Tibial nerve (tissue), 4 donors: Measurements from ENCODE around the gene SH3BP4. TPM values are rescaled to one million over a fixed set of nuclear protein-coding genes. Genes with fewer than 3 reads are reported as not detected.

Source experiments
- DNase-seq, 2 donors: peaks; one replicate each; pipeline ENCODE4 v3.0.0-alpha.2; 2019; ENCODE audit warnings: low spot score in 2 of 2
- H3K27ac ChIP-seq, 4 donors: fragments of 200-600 bp; sonication (generic) in 3 of 4; one replicate each; pipeline ENCODE4 v1.5.1; 2017 to 2019; ENCODE audit warnings: mild to moderate bottlenecking in 1 of 4
- H3K27me3 ChIP-seq, 2 donors: fragments of 200-600 bp; sonication (generic) in 1 of 2; one replicate each; pipeline versions ENCODE4 v1.5.1 to v1.6.0; 2017 to 2019
- H3K36me3 ChIP-seq, 3 donors: fragments of 200-600 bp; sonication (generic); one replicate each; pipeline ENCODE4 v1.5.1; 2018 to 2019
- H3K4me1 ChIP-seq, 4 donors: fragments of 200-600 bp; sonication (generic) in 3 of 4; one replicate each; pipeline ENCODE4 v1.5.1; 2017 to 2019
- H3K4me3 ChIP-seq, 4 donors: fragments of 200-600 bp; sonication (generic) in 3 of 4; one replicate each; pipeline ENCODE4 v1.5.1; 2017 to 2019; ENCODE audit warnings: mild to moderate bottlenecking in 1 of 4, moderate library complexity in 1 of 4
- H3K9me3 ChIP-seq, 4 donors: fragments of 200-600 bp; sonication (generic) in 3 of 4; one replicate each; pipeline ENCODE4 v1.5.1; 2017 to 2019
- CTCF ChIP-seq, 5 experiments: fragments of 200-600 bp in 3 of 5; fragments of 450-650 bp in 2 of 5; sonication (generic) in 3 of 5; IDR thresholded peaks; one replicate each; pipeline ENCODE4 v1.5.1; 2016 to 2019; ENCODE audit warnings: antibody characterized with exemption in 5 of 5, mild to moderate bottlenecking in 3 of 5, moderate library complexity in 2 of 5
- EP300 ChIP-seq, 2 donors: sonication (generic); formaldehyde crosslinking; IDR thresholded peaks; one replicate each; pipeline ENCODE4 v1.6.1; 2017; ENCODE audit warnings: antibody characterized with exemption in 2 of 2, mild to moderate bottlenecking in 1 of 2
- POLR2A ChIP-seq, 2 donors: fragments of 450-650 bp; IDR thresholded peaks; one replicate each; pipeline ENCODE4 v1.6.1; 2017; ENCODE audit warnings: antibody characterized with exemption in 2 of 2, mild to moderate bottlenecking in 2 of 2, moderate library complexity in 2 of 2
- WGBS, 2 donors: methylation state at CpG; one replicate each; pipeline ENCODE4 v1.1.5; 2018; 5-methylcytosine and 5-hydroxymethylcytosine counted together
- total RNA-seq, 4 donors: library from RNA; depleted of rRNA; stranded (reverse); fragments of >200 nt; gene quantifications; one replicate each; pipeline ENCODE4 v1.1.0, GENCODE V29; 2016

The SH3BP4 gene
- total RNA-seq, 4 donors from 2014 or later = 19.2 to 31.8 (median 24.3) TPM

GRCh38 chr2:235002198-235003095 lies 50.6 kb downstream of the SH3BP4 start:
- Histone ChIP-seq H3K27ac (peak overlapping the region in 1 of 4 donors; percentile 1), H3K4me3 (no peak overlapping the region), H3K27me3 (no peaks in the 10 kb centered on the region), H3K36me3 (peaks cover 0 to 10% (median 0%) of the 10 kb centered on the region in 3 donors), H3K4me1 (peaks cover 0 to 12% (median 0%) of the 10 kb centered on the region in 4 donors), H3K9me3 (no peaks in the 10 kb centered on the region)
- TF ChIP-seq CTCF (IDR thresholded peaks at IDR 0.05) (no peak), EP300 (IDR thresholded peaks at IDR 0.05) (no peak), POLR2A (IDR thresholded peaks at IDR 0.05) (no peak)
- no peak for DNase-seq
- WGBS, 2 donors = 79 to 82% methylated on average over 16 of the region's 16 CpGs

GRCh38 chr2:235003096-235003775 lies 51.4 kb downstream of the SH3BP4 start:
- 86 to 93% methylated on average over 12 of the region's 12 CpGs for WGBS, 2 donors
- DNase-seq = no peak
- Histone ChIP-seq H3K36me3 (peaks cover 0 to 10% (median 0%) of the 10 kb centered on the region in 3 donors), H3K4me3 (no peak overlapping the region), H3K27ac (no peak overlapping the region), H3K4me1 (peaks cover 0 to 12% (median 0%) of the 10 kb centered on the region in 4 donors), H3K9me3 (no peaks in the 10 kb centered on the region), H3K27me3 (no peaks in the 10 kb centered on the region)
- TF ChIP-seq EP300 (IDR thresholded peaks at IDR 0.05) = no peak
- no peak for TF ChIP-seq CTCF (IDR thresholded peaks at IDR 0.05)
- TF ChIP-seq POLR2A (IDR thresholded peaks at IDR 0.05) = no peak

- Histone ChIP-seq H3K4me1 (peaks cover 0 to 12% (median 0%) of the 10 kb centered on the region in 4 donors), H3K27ac (no peak overlapping the region), H3K27me3 (no peaks in the 10 kb centered on the region), H3K36me3 (no peaks in the 10 kb centered on the region), H3K9me3 (no peaks in the 10 kb centered on the region), H3K4me3 (no peak overlapping the region)
- no peak for DNase-seq
- WGBS, 2 donors = 89% methylated on average over 6 of the region's 6 CpGs
- TF ChIP-seq EP300 (IDR thresholded peaks at IDR 0.05) = no peak
- no peak for TF ChIP-seq POLR2A (IDR thresholded peaks at IDR 0.05)
- TF ChIP-seq CTCF (IDR thresholded peaks at IDR 0.05) = no peak
These were observed 52.6 kb downstream of the SH3BP4 start for GRCh38 chr2:235004329-235004903.

- no peak for TF ChIP-seq CTCF (IDR thresholded peaks at IDR 0.05)
- no peak for TF ChIP-seq POLR2A (IDR thresholded peaks at IDR 0.05)
- no peak for TF ChIP-seq EP300 (IDR thresholded peaks at IDR 0.05)
- Histone ChIP-seq H3K27ac (no peak overlapping the region), H3K4me3 (no peak overlapping the region), H3K9me3 (no peaks in the 10 kb centered on the region), H3K27me3 (no peaks in the 10 kb centered on the region), H3K36me3 (no peaks in the 10 kb centered on the region), H3K4me1 (peaks cover 0 to 10% (median 0%) of the 10 kb centered on the region in 4 donors)
- no peak for DNase-seq
- 80 to 98% methylated on average over 1 to 3 of the region's 5 CpGs for WGBS, 2 donors
These were observed 53.2 kb downstream of the SH3BP4 start for GRCh38 chr2:235005023-235005422.
